Uterus (tissue), 2 donors: ENCODE data around the gene INHA.

Source experiments
- CTCF ChIP-seq, 4 experiments: fragments of 200-600 bp in 2 of 4; fragments of 450-650 bp in 2 of 4; sonication (generic) in 2 of 4; IDR thresholded peaks; one replicate each; pipeline ENCODE4 v1.5.1; 2016 to 2019; ENCODE audit warnings: antibody characterized with exemption in 4 of 4, mild to moderate bottlenecking in 2 of 4, moderate library complexity in 1 of 4
- POLR2A ChIP-seq, 2 donors: fragments of 450-650 bp; IDR thresholded peaks; one replicate each; pipeline ENCODE4 v1.6.1; 2016; ENCODE audit warnings: antibody characterized with exemption in 2 of 2, mild to moderate bottlenecking in 1 of 2, moderate library complexity in 1 of 2

GRCh38 chr2:219611866-219612576 lies 39.9 kb downstream of the INHA start:
- TF ChIP-seq CTCF (IDR thresholded peaks at IDR 0.05) = no peak
- TF ChIP-seq POLR2A (IDR thresholded peaks at IDR 0.05) = no peak
